Bladder microvascular endothelial cell (primary cell): ENCODE results near the gene NAALADL1. TPM values are rescaled to one million over a fixed set of nuclear protein-coding genes. Genes with fewer than 3 reads are reported as not detected.

Experiments
- total RNA-seq: library from RNA; depleted of rRNA; stranded (reverse); fragments of >200 nt; gene quantifications from 2 replicates; pipeline ENCODE4 v1.2.3, GENCODE V29; 2014

Gene NAALADL1
- total RNA-seq: 8.1 and 8.8 TPM in 2 replicates

DNA sequence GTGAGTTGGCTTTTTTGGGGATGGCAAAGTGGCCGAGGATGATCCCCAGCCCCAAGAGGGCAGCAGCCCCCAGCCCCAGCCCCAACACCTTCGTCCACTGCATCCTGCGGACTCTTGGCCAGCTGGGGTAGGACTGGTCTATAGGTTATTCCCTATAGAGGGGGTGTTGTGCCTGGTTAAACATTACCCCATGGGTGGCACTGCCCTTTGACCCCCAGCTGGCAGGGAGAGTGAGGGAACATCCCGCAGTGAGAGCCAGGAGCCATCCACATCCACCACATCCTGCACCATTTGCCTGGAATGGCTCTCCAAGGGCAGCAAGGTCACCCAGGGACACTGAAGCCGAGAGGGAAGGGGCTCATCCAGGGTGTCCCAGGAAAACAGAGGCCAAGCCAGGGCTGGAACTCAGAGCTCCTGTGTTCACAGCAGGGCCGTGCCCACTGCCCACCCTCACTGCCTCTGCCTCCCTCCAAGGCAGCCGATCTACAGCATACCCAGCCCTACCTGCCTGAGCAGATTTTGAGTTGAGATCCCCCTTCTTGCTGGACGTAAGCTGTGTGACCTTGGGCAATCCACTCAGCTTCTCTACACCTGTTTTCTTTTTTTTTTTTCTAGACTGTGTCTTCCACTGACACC, at the start of gene NAALADL1:
Gene NAALADL1, minus strand, starts transcription at position 135 of the 636 bp plus-strand sequence. Its CDS starts 32 bp downstream, at position 103.

GRCh38 chr11:65095974-65096806, 37.8 kb upstream of the NAALADL1 start, which contains the start of gene VPS51:
VPS51 (plus strand) TSS chr11:65096214; CDS start chr11:65096251, 37 bp downstream.

GRCh38 chr11:65083834-65084597, 25.7 kb upstream of the NAALADL1 start, which contains the start of the genes CDCA5 and ZFPL1:
CDCA5 (minus strand) TSS chr11:65084040; CDS start chr11:65083978, 62 bp downstream.
ZFPL1 (plus strand) TSS chr11:65084222; CDS start chr11:65084699, 477 bp downstream.

DNA sequence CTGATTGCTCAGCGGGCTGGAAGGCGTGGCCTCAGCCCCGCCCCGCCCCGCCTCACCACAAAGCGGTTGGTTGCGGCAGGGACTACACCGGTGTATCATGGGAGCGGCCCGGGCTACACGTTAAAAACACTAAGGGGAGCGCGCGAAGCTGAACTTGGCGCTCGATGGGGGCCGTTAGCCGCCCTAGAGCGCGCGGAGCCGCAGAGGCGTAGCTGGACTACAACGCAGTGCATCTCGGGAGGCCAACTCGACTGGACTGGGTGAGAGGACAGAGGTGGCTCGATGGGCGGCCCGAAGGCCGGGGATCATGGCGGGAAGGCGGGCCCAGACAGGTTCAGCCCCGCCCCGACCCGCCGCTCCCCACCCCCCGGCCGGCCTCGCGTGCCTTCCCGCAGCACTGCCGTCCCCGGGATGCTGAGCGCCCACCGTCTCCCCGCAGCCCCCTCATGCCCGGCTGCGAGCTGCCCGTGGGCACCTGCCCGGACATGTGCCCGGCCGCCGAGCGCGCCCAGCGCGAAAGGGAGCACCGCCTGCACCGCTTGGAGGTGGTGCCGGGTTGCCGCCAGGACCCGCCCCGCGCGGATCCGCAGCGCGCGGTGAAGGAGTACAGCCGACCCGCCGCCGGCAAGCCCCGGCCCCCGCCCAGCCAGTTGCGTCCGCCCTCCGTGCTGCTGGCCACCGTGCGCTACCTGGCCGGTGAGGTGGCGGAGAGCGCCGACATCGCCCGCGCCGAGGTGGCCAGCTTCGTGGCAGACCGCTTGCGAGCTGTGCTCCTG, 17.3 kb downstream of the NAALADL1 start, which contains the start of gene SAC3D1:
Gene SAC3D1, plus strand, starts transcription at position 364 of the 776 bp plus-strand sequence. Its CDS starts 83 bp downstream, at position 447.

DNA sequence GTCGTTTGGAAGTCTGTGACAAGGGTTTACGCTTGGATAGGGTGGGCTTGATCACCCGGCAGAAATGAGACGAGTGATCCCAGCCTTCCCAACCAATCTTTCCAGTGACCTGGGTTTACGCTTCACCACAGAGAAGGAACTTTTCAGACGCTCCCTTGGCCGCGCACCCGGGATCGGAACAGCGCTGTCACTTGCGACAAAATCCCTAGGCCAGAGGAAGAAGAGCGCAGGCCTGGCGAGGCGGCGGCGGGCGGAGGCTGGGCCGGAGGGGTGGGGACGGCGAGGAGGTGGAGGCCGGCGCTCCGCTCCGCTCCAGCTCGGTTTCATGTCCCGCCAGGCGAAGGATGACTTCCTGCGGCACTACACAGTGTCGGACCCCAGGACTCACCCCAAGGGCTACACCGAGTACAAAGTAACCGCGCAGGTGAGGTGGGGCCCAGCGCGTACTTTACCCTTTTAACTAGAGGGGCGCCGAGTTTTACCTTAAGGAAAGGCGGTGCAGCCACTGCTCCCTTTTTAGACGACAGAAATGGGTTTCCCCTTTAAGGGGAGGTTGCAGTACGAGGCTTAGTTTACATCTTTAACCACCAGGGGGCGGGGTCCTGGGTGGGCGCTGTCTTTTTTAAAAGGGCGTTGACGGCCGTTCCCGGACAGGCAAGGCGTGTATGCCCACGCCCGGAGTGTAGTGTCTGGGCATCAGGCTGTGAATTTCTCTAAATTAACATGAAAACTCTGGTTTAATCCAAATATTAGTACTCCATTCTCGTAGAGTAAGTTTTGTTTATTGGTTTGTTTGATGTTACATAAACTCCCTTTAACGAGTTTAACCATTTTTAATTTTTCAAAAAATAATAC, 30.9 kb downstream of the NAALADL1 start, which contains the start of gene SNX15:
Gene SNX15, plus strand, starts transcription at position 227 of the 855 bp plus-strand sequence. Its CDS starts 99 bp downstream, at position 326.

DNA sequence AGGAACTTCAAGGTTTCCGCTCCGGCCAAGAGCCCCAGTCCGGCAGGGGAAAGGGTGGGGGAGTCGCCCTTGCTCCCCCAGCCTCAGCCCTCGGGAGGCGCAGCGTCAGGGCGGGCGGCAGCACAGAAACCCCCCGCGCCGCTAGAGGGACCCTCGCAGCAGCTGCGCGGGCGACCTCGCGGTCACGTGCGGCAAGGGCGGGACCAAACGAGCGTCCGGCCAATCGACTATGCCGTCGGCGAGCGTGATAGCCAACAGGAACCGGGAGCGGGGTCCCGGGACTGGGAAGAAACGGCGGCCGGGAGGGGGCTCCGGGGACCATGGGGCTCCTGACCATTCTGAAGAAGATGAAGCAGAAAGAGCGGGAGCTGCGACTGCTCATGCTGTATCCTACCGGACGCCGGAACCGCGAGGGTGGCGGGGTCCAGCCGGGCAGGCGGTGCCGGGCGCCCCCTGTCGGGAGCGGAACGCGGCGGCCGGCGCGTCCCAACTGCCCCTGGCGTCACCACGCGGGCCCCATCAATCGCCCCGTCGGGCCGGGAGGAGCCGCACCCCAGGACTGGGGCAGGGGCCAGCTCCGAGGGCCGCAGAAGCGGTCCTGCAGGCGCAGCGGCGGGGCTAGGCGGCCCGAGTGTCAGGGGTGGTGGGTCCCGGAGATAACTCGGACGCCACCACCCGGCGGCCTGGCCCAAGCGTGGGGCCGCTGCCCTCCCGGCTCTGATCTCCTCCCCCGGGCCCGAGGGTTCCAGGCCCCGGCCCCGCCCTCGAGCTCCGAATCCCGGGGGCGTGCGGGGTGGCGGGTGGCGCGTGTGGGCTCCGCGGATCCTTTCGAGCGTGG, 44.2 kb downstream of the NAALADL1 start, which contains the start of gene ARL2:
Gene ARL2, plus strand, starts transcription at position 273 of the 838 bp plus-strand sequence. Its CDS starts 48 bp downstream, at position 321.

GRCh38 chr11:64996710-64997380, 61.5 kb downstream of the NAALADL1 start, which contains the start of gene BATF2:
BATF2 (minus strand) TSS chr11:64996971; CDS start chr11:64996914, 57 bp downstream.

Other genes starting within 250 kb of the NAALADL1 start
- 9.4 and 26.4 TPM in 2 replicates for gene MEN1, start 248.0 kb downstream of the NAALADL1 start, total RNA-seq
- gene CDC42BPG, start 213.9 kb downstream of the NAALADL1 start, total RNA-seq: 0.16 and 0.25 TPM in 2 replicates
- gene EHD1, start 179.9 kb downstream of the NAALADL1 start, total RNA-seq: 43.5 and 108 TPM in 2 replicates
- gene ATG2A, start 141.3 kb downstream of the NAALADL1 start, total RNA-seq: 7.0 and 13.4 TPM in 2 replicates
- gene PPP2R5B, start 133.9 kb downstream of the NAALADL1 start, total RNA-seq: 7.6 and 13.6 TPM in 2 replicates
- gene GPHA2, start 122.7 kb downstream of the NAALADL1 start, total RNA-seq: not detected in 2 replicates
- gene MAJIN, start 86.4 kb downstream of the NAALADL1 start, total RNA-seq: not detected in 2 replicates
- 0.31 and 0.32 TPM in 2 replicates for gene BATF2, start 61.6 kb downstream of the NAALADL1 start, total RNA-seq
- gene ARL2, start 44.4 kb downstream of the NAALADL1 start, total RNA-seq: 120 and 126 TPM in 2 replicates
- 8.1 and 10.4 TPM in 2 replicates for gene SNX15, start 31.1 kb downstream of the NAALADL1 start, total RNA-seq
- 8.4 and 9.8 TPM in 2 replicates for gene SAC3D1, start 17.3 kb downstream of the NAALADL1 start, total RNA-seq
- gene CDCA5, start 25.5 kb upstream of the NAALADL1 start, total RNA-seq: 8.1 and 8.6 TPM in 2 replicates
- 23.0 and 30.5 TPM in 2 replicates for gene ZFPL1, start 25.7 kb upstream of the NAALADL1 start, total RNA-seq
- 199 and 268 TPM in 2 replicates for gene VPS51, start 37.7 kb upstream of the NAALADL1 start, total RNA-seq
- gene TM7SF2, start 53.3 kb upstream of the NAALADL1 start, total RNA-seq: 8.7 and 16.1 TPM in 2 replicates
- 3.6 and 5.5 TPM in 2 replicates for gene ZNHIT2, start 59.1 kb upstream of the NAALADL1 start, total RNA-seq
- gene FAU, start 63.6 kb upstream of the NAALADL1 start, total RNA-seq: 268 and 409 TPM in 2 replicates
- gene MRPL49, start 63.8 kb upstream of the NAALADL1 start, total RNA-seq: 34.5 and 50.3 TPM in 2 replicates
- gene SYVN1, start 76.0 kb upstream of the NAALADL1 start, total RNA-seq: 7.3 and 32.0 TPM in 2 replicates
- not detected in 2 replicates for gene SPDYC, start 111.7 kb upstream of the NAALADL1 start, total RNA-seq
- 86.8 and 101 TPM in 2 replicates for gene CAPN1, start 123.4 kb upstream of the NAALADL1 start, total RNA-seq
- gene POLA2, start 203.4 kb upstream of the NAALADL1 start, total RNA-seq: 6.2 and 7.7 TPM in 2 replicates